Ascending aorta (tissue), 2 donors: ENCODE data around the gene PAIP1. TPM values are rescaled to one million over a fixed set of nuclear protein-coding genes. Genes with fewer than 3 reads are reported as not detected.
"Not testable (repeated sequence)": the region's sequence is repeated elsewhere in the genome, so short reads cannot be mapped to it uniquely, and the experiment has no call there.

Experiments used
- DNase-seq, 2 donors: peaks; one replicate each; pipeline ENCODE4 v3.0.0-alpha.2; 2019; ENCODE audit warnings: low spot score in 2 of 2
- H3K27ac ChIP-seq, 2 donors: fragments of 200-600 bp; sonication (generic); one replicate each; pipeline ENCODE4 v1.5.1; 2016 to 2017; ENCODE audit warnings: mild to moderate bottlenecking in 1 of 2
- H3K27me3 ChIP-seq: fragments of 200-600 bp; sonication (generic); one replicate; pipeline ENCODE4 v1.5.1; 2017
- H3K36me3 ChIP-seq, 2 donors: fragments of 200-600 bp; sonication (generic); one replicate each; pipeline ENCODE4 v1.5.1; 2016
- H3K4me1 ChIP-seq, 2 donors: fragments of 200-600 bp; sonication (generic); one replicate each; pipeline ENCODE4 v1.5.1; 2016 to 2017; ENCODE audit warnings: mild to moderate bottlenecking in 1 of 2
- H3K4me3 ChIP-seq, 2 donors: fragments of 200-600 bp; sonication (generic); one replicate each; pipeline ENCODE4 v1.5.1; 2016 to 2017; ENCODE audit warnings: mild to moderate bottlenecking in 1 of 2
- H3K9me3 ChIP-seq, 2 donors: fragments of 200-600 bp; sonication (generic); one replicate each; pipeline ENCODE4 v1.5.1; 2016
- CTCF ChIP-seq, 3 experiments: fragments of 200-600 bp in 2 of 3; fragments of 450-650 bp in 1 of 3; sonication (generic) in 2 of 3; IDR thresholded peaks; one replicate each; pipeline ENCODE4 v1.5.1; 2016 to 2019; ENCODE audit warnings: antibody characterized with exemption in 3 of 3, mild to moderate bottlenecking in 1 of 3, moderate library complexity in 1 of 3
- intact Hi-C: fragments of 100-400 bp; cut with DNase I; formaldehyde crosslinking; loops from one replicate; pipeline ENCODE4 v1.15.1; 2023
- total RNA-seq: library from RNA; depleted of rRNA; stranded (reverse); fragments of >200 nt; gene quantifications from one replicate; pipeline ENCODE4 v1.1.0, GENCODE V29; 2016

PAIP1 gene
- total RNA-seq, 1 donor from 2014 or later: 93.6 TPM

GRCh38 chr5:43560128-43560527 lies 3.3 kb upstream of the PAIP1 start:
- peaks cover 0 to 14% of the 10 kb centered on the region in 2 donors for H3K4me1 ChIP-seq
- no peak for DNase-seq
- intact Hi-C loops: no loop called here
- H3K4me3 ChIP-seq: no peak overlapping the region
- H3K27me3 ChIP-seq: no peaks in the 10 kb centered on the region
- TF ChIP-seq CTCF (IDR thresholded peaks at IDR 0.05): no peak
- no peaks in the 10 kb centered on the region for H3K36me3 ChIP-seq
- H3K9me3 ChIP-seq: no peaks in the 10 kb centered on the region
- no peak overlapping the region for H3K27ac ChIP-seq

GRCh38 chr5:43556607-43556856 lies 345 bp downstream of the PAIP1 start:
- intact Hi-C loops: loop anchor here (1.0 to 5.0 kb wide), 4 partner anchors 41 to 1252 kb away; partner anchors contain the start of genes C5orf34, MRPS30 and TMEM267
- H3K4me3 ChIP-seq: peak overlapping the region; percentile 79 to 90
- H3K9me3 ChIP-seq, DNase-seq, H3K27me3 ChIP-seq, H3K36me3 ChIP-seq: not testable (repeated sequence)
- H3K4me1 ChIP-seq: peaks cover 2 to 25% of the 10 kb centered on the region in 2 donors
- H3K27ac ChIP-seq: peak overlapping the region; percentile 96

- peaks cover 3 to 25% of the 10 kb centered on the region in 2 donors for H3K4me1 ChIP-seq
- no peak for TF ChIP-seq CTCF (IDR thresholded peaks at IDR 0.05)
Measured at GRCh38 chr5:43555895-43556606, 826 bp downstream of the PAIP1 start.

GRCh38 chr5:43554497-43554896 lies 2.4 kb downstream of the PAIP1 start:
- Histone ChIP-seq H3K4me1 (peaks cover 5 to 25% of the 10 kb centered on the region in 2 donors), H3K36me3 (peaks cover 4 to 6% of the 10 kb centered on the region in 2 donors), H3K4me3 (peak overlapping the region in 1 of 2 donors; percentile 79), H3K9me3 (no peaks in the 10 kb centered on the region), H3K27me3 (no peaks in the 10 kb centered on the region), H3K27ac (peak overlapping the region in 1 of 2 donors; percentile 96)
- TF ChIP-seq CTCF (IDR thresholded peaks at IDR 0.05): no peak
- intact Hi-C loops: no loop called here
- no peak for DNase-seq

More at GRCh38 chr5:43555895-43556606, 826 bp downstream of the PAIP1 start:
- DNase-seq: peak in 1 of 2 donors; percentile 76
- H3K4me3 ChIP-seq: peak overlapping the region; percentile 79 to 90
- H3K9me3 ChIP-seq: no peaks in the 10 kb centered on the region
- H3K27ac ChIP-seq: peak overlapping the region; percentile 96
- peaks cover 4 to 6% of the 10 kb centered on the region in 2 donors for H3K36me3 ChIP-seq
- intact Hi-C loops: loop anchor here (1.0 to 5.0 kb wide), 4 partner anchors 41 to 1253 kb away; partner anchors contain the start of genes C5orf34, MRPS30 and TMEM267
- no peaks in the 10 kb centered on the region for H3K27me3 ChIP-seq

GRCh38 chr5:43553381-43553780 lies 3.5 kb downstream of the PAIP1 start:
- Histone ChIP-seq H3K4me1 (peaks cover 5 to 25% of the 10 kb centered on the region in 2 donors), H3K27me3 (no peaks in the 10 kb centered on the region), H3K27ac (no peak overlapping the region), H3K9me3 (no peaks in the 10 kb centered on the region), H3K36me3 (peaks cover 6 to 8% of the 10 kb centered on the region in 2 donors), H3K4me3 (no peak overlapping the region)
- DNase-seq: no peak
- TF ChIP-seq CTCF (IDR thresholded peaks at IDR 0.05): no peak
- intact Hi-C loops: no loop called here

GRCh38 chr5:43551731-43552130 lies 5.1 kb downstream of the PAIP1 start:
- no peak overlapping the region for H3K27ac ChIP-seq
- peaks cover 5 to 25% of the 10 kb centered on the region in 2 donors for H3K4me1 ChIP-seq
- no peak for TF ChIP-seq CTCF (IDR thresholded peaks at IDR 0.05)
- no peaks in the 10 kb centered on the region for H3K27me3 ChIP-seq
- intact Hi-C loops: no loop called here
- H3K4me3 ChIP-seq: no peak overlapping the region
- DNase-seq: no peak
- H3K36me3 ChIP-seq: peaks cover 11 to 18% of the 10 kb centered on the region in 2 donors
- H3K9me3 ChIP-seq: no peaks in the 10 kb centered on the region

GRCh38 chr5:43549272-43549671 lies 7.6 kb downstream of the PAIP1 start:
- DNase-seq, H3K4me3 ChIP-seq, intact Hi-C loops, H3K27me3 ChIP-seq, H3K27ac ChIP-seq, H3K9me3 ChIP-seq: not testable (repeated sequence)
- peaks cover 28 to 43% of the 10 kb centered on the region in 2 donors for H3K36me3 ChIP-seq
- H3K4me1 ChIP-seq: peaks cover 3 to 11% of the 10 kb centered on the region in 2 donors
